HG02981 (cell line): Measurements from ENCODE around the gene OR56B4.
"Not testable (repeated sequence)": the region's sequence is repeated elsewhere in the genome, so short reads cannot be mapped to it uniquely, and the experiment has no call there.

Experiments
- ATAC-seq: cut with Tn5 transposase; IDR thresholded peaks from one replicate; pipeline ENCODE4 v1.9.1; 2021; ENCODE audit warnings: mild to moderate bottlenecking, moderate library complexity; ENCODE audit not compliant: unreplicated experiment

OR56B4 gene, protein sequence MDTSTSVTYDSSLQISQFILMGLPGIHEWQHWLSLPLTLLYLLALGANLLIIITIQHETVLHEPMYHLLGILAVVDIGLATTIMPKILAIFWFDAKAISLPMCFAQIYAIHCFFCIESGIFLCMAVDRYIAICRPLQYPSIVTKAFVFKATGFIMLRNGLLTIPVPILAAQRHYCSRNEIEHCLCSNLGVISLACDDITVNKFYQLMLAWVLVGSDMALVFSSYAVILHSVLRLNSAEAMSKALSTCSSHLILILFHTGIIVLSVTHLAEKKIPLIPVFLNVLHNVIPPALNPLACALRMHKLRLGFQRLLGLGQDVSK

DNA sequence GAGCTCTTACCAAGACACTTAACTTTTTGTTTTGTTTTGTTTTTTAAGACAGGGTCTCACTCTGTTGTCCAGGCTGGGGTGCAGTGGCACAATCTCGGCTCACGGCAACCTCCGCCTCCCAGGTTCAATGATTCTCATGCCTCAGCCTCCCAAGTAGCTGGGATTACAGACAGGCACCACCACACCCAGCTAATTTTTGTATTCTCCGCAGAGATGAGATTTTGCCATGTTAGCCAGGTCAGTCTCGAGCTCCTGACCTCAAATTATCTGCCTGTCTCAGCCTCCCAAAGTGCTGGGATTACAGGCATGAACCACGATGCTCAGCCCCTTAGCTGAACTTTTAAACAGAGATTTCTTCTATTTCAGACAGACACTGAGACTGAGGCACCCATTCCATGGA is at the start of gene OR56B4:
Gene OR56B4, plus strand, starts transcription at position 301 of the 400 bp plus-strand sequence. Its CDS starts 95 bp downstream, at position 396.
- ATAC-seq: not testable (repeated sequence)

DNA sequence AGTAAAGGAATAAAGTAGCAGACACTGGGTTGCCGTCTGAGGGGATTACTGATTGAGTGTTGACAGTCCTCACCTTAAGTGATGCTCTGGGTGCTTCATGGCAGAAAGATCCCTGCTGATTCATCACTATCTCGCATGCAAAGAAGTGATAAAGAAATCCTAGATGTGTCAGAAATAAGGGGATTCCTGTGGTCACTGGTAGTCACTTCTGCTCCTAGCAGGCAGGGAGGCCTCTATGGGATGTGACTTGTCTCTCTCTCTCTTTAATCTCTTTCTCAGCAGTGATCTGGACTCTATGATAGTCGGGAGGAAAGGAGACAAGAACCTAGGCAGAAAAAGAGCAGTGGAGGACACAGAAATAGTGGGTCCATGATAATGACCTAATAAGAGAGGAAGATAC is 46.0 kb upstream of the OR56B4 start:
- ATAC-seq: no peak

DNA sequence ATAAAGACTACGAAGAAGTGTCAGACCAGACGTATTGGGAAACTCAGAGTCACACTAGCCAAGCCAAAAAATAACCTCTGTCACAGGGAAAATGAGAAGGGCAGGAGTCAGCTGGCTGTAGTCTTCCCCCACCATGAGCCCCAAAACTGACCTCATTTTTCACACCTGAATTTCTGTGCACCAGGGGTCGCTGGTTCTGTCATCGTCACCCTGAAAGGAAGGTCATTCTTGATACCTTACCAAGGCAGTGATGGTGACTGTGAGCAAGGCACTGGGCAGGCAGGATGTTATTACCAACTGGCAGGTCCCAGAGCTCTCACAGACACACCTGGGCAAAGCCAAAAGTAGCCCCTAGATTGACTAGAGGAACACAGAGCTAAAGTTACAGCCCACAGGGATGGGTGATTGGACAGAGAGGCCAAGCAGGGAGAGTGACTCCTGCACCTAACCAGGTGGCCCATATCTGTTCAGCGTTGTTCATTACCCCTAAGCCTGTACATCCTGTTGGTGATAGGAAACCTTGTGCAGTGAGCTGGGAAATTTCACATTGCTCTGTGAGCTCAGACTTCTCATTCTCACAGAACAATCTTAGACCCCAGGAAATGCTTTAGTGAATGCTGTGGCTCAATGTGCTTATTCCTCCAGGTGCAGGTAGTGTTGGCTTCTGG is 44.7 kb upstream of the OR56B4 start:
- no peak for ATAC-seq

DNA sequence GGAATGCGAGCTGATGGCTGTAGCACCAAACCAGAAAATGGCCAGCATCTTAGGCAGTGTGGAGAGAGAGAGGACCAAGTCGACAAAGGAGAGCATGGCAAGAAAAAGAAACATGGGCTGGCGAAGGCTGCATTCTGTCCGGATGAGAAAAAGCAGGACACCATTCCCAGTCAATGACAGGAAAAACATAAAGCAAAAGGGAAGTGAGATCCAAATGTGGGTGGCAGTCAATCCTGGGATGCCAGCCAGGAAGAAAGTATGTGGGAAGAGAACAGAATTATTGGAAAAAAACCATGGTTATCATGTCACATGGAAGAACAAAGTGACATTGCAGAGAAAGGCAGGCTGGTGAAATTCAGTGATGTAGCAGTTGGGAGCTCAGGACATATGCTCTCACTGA is 40.0 kb upstream of the OR56B4 start:
- no peak for ATAC-seq

DNA sequence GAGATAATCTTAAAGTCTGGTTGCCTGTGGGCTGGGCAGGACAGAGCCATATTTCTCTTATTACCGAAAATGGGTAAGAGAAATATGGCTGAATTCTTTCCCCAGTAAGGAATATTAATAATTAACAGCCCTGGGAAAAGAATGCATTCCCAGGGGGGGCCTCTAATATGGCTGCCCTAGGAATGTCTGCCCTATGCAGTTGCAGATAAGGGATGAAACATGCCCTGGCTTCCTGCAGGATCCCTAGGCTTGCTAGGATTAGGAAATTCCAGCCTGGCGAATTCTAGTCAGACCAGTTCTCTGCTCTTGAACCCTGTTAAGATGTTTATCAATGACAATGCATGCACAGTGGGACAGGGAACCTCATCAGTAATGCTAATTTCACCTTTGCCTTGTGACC is 31.0 kb upstream of the OR56B4 start:
- ATAC-seq: not testable (repeated sequence)

DNA sequence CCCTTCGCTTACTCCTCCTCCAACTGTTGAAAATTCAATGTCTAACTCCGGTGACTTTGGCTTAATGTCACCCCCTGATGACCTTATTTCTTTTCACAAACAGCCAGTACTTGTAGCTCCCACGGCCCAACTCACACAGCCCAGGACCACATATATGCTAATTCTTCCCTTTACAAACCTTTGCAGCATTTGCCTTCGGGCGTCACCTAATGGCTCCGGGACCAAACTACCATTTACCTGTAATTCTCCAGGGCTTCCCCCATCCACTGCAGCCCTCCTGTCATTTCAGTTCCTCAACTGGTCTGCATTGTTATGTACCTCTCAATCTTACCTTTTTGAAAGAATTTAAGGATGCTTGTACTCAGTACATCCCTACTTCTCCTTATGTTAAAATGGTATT is 29.8 kb upstream of the OR56B4 start:
- ATAC-seq: no peak

DNA sequence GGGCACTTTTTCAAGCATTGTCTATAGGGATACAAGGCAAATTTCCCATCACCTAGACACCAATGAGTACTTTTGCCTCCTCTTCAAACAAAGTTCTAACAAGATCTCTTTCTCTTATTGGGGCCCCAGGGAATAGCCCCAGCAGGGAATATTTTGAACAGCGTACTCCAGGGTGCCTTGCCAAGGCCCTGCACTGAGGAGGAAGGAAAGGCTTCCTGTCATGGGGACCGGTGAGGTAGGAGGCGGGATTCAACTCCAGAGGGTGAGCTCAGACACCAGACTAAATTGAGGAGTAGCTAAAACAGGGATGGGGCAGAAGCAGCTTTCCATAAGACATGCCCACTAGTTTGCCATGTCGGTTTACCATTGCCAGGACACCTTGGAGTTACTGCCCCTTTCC is 28.0 kb upstream of the OR56B4 start:
- ATAC-seq: no peak

DNA sequence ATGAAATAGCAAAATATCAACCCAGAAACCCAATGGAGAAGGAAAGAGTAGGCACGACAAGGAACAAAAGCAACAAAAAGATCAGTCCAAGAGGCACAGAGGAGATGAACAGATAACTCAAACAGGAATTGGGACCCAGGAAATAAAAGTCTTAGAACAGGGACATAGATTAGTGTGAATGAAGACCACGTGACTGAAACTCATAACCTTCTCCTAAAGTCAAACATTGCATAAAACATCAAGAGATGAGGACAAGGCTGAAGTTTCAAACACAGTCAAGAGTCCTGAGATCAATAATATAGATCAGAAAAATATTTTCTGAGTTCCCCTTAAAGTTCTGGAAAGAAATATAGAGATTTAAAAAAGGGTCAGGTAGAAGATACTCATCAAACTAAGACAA is 24.4 kb upstream of the OR56B4 start:
- no peak for ATAC-seq

DNA sequence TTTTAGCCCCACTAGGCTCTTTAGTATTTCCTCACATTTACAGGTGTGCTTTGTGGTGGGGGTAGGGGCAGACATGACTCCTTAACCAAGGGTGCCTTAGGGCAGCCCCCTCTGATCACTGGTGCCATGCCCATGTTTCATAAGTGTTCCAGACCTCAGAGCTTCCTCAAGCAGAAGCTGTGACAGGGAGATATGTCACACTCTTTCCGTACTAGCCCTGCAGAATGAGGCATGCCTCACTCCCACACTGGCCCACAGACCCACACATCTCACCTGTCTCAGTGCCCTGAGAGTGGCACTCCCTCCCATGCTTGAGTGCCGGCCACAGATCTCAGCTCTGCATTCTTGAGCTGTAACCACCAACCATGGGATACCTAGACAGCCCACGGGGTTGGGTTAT is 22.9 kb upstream of the OR56B4 start:
- no peak for ATAC-seq

DNA sequence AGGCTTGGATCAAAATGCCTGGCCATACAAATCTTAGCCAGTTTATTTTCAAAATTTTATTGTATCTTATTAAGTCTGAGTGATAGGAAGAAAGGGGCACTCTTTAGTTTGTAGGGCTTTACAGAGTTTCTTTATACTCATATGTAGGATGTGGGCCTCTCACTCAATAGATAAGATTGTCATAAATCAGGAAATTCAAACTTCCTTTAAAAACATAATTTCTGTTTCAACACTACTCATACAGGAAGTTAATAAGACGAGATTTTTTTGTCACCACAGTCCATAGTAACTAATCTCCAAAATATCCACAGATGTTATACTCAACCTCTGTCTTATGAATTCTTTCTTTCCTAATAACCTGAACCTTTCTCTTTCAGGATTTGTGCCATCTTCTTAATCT is 13.3 kb upstream of the OR56B4 start:
- ATAC-seq: no peak

DNA sequence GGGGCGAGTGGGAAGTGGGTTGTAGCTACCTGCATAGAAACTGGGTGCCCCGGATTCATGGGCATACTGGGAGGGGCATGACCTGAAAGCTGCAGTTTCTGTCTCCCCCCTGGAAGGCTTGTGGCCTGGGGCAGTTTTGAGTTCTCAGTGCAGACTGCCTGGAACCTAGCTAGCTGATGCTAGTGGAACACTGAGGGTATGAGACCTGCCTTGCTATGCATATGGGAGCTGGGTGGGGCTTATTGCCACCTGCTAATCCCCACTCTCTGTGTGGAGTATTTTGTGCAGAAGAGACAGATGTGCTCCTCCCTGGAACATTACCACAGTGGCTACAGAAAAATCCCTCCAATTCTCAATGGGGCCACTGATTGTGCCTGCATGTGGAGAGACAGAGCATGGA is 11.7 kb upstream of the OR56B4 start:
- no peak for ATAC-seq

DNA sequence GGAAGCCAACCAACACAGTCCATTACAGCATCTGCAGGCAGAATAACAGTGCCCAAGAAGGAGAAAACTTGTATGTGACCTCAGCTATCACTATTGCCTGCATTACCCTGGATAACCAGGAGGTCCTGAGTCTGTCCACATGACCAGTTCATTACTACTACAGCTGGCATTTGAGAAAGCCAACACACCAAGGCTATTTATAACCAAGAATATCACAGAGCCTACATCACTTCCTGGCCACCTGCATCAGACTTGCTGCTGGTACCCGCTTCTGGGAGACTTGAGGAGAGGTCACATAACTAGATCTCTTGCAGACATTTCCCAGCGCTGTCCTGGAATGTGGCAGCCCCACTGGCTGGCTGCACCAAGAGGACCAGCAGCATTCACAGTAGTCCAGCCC is 11.1 kb upstream of the OR56B4 start:
- no peak for ATAC-seq

DNA sequence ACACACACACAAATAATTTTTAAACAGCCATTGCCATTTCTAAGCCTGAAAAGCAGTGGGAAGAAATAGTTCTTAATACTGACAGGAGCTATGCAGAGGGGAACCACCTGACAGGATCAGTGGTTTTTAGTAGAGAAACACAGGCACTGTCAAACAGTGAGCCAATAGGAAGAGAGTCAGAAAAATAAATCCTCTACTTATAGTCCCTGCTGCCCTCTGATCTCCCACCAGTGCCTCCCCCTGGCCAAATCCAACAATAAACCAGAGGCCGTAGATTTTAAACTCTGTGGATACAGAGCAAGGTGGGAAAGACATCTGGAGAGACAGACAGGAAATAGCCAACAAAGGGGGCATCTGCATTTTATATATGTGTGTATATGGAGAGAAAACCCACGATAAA is 7.9 kb upstream of the OR56B4 start:
- ATAC-seq: no peak

DNA sequence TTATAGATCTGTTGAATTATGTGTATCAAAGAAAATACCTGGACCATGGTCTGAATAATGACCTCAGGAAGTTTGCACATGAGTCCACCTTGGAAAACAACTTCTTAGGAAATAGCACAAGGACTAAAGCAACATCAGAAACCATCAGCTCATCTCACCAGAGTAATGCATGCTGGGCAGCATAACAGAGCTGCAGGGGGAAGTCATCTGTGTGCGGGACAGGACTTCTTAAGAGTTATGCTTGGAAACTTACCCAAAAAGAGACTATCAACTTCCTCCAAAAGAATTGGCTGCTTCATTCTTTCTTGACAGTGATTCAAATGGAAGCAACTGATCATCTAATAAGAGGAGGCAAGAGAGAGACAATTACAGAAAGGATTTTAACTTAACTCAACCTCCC is 2.5 kb downstream of the OR56B4 start:
- ATAC-seq: no peak

DNA sequence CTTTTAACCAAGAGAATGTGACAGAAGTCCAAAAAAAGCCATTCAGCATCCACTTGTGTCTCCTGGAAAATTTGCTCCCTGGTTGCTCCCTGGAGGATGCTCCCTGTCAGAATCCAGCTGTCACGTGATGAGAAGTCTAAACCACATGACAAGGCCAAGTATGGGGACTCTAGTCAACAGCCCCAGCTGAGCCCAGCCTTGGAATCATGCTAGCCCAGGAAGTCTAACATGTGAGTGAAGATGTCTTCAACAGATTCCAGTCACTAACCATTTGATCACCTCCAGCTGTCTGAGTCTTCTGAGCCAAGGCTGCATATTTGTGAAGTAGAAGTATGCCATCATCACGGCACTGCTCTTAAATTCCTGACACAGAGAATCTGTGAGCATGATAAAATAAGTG is 4.2 kb downstream of the OR56B4 start:
- ATAC-seq: no peak

DNA sequence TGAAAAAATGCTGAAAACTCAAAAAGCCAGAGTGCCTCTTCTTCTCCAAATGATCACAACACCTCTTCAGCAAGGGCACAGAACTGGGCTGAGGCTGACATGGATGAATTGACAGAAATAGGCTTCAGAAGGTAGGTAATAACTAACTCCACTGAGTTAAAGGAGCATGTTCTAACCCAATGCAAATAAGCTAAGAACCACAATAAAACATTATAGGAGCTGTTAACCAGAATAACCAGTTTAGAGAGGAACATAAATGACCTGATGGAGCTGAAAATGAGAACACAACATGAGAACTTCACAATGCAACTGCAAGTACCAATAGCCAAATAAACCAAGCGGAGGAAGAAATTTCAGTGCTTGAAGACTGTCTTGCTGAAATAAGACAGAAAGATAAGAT is 9.2 kb downstream of the OR56B4 start:
- ATAC-seq: no peak

DNA sequence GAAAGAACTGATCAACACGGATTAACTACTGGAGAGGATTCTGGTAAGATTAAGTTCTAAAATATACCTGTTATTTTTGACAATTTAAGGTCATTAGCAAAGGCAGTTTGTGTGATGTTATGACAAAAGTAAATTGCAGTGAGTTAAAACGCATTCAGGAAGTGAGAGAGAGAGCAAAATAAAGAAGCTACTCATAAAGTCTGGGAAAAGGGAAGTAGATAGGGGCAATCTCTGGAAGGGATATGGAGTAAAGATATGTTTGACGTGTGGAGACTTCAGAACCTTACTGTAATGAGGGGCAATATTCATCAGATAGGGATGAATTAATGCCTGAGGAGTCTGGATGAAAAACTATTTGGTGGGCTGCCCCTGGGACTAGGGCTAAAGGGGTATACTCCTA is 16.8 kb downstream of the OR56B4 start:
- ATAC-seq: no peak

DNA sequence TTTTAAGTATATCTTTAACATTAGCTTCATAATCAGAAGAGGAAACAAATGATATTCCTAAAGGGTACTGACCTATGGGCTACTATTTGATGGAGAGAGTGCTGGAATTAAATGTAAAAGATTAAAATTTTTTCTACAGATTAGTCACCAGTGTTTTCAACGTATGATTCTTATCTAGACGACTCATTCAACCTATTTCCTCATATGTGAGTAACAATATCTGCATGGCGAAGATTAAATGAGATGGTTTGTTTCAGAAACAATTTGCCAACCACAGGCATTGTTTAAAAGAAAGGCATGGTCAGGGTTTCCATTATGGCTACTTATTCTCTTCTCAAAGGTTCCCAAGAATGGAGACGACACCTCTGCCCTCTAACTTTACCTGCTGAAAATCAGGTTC is 20.4 kb downstream of the OR56B4 start:
- no peak for ATAC-seq

DNA sequence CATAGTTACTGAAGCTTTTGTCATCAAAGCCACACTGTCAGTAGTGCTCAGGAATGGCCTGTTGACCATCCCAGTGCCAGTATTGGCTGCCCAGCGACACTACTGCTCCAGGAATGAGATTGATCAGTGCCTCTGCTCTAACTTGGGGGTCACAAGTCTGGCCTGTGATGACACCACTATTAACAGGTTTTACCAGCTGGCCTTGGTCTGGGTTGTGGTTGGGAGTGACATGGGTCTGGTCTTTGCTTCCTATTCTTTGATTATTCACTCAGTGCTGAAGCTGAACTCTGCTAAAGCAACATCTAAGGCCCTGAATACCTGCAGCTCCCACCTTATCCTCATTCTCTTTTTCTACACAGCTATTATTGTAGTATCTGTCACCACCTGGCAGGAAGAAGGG is 21.5 kb downstream of the OR56B4 start:
- no peak for ATAC-seq

DNA sequence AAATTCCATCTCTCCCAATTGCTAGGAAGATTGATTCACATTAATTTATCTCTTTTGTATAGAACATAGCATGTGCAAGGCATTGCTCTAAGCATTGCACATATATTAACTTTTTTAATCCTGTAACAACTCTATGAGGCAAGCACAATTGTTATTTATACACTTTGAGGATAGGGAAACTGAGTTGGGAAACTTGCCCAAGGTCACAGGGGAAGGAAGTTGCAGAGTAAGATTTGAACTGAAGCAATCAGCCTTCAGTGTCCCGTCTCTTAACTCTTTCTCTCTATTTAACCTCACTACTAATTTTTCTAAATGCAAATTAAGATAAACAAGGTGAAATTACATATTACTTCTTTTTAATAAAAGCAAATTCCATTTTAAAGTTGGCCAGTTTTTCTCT is 22.2 kb downstream of the OR56B4 start:
- no peak for ATAC-seq

DNA sequence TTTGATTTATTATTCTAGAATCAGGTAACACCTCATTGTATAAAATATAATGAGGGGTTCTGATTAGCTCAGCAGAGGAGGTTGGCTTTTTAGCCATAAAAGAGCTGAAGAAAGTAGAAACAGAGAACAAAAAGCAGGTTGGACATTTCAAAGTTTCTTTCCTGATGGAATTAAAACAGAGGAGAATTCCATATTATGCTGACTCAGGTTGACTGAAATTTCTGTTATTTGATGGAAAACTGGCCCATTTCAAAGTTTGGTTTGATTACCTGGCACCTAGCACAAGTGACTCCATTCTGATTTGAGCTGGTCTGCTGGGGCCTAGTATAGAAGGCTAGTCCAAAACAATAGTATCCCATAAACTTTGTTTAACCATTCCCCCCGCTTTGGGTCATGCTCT is 24.9 kb downstream of the OR56B4 start:
- ATAC-seq: no peak

DNA sequence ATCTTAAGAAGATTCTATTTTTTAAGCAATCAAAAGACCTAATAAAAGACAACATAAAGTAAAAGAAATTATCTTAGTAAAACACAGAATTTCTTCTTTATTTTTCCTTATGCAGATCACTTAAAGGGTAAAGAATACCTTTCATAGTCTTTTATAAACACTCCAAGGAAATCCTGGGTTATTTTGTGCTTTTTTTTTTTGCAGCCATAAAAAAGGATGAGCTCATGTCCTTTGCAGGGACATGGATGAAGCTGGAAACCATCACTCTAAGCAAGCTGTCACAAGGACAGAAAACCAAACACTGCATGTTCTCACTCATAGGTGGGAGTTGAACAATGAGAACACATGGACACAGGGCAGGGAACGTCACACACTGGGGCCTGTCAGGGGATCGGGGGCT is 28.5 kb downstream of the OR56B4 start:
- not testable (repeated sequence) for ATAC-seq

DNA sequence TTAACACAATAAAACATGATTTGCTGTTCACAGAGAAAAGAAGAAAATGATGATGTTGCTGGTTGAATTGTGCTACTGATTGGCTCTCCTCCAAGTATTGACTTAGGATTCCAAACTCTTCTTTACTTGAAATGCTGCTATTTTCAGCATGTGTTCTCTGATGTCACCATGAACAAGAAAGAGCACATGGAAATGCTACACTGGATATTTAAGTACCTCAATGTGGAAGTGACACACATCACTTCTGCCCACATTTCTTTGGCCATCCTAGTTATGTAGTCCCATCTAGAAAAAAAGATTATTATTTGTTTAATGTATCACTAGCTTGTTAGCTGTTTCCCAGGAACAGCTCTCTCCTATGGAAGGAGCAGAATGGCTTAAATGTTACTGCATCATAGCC is 35.5 kb downstream of the OR56B4 start:
- no peak for ATAC-seq
